Glomerular endothelial cell (primary cell): ENCODE results near the gene BTD. TPM values are rescaled to one million over a fixed set of nuclear protein-coding genes. Genes with fewer than 3 reads are reported as not detected.
A peak's percentile ranks its signal among the peaks of the same experiment; 100 is the strongest.

ENCODE experiments used
- DNase-seq: peaks from one replicate; pipeline ENCODE4 v3.0.0-alpha.2; 2011; ENCODE audit warnings: low read depth, low spot score; ENCODE audit errors: extremely low read depth
- total RNA-seq: library from RNA; depleted of rRNA; stranded (reverse); fragments of >200 nt; gene quantifications from 2 replicates; pipeline ENCODE4 v1.2.3, GENCODE V29; 2015

The BTD gene
- total RNA-seq, 1 donor from 2014 or later: 24.8 TPM

GRCh38 chr3:15635121-15635661 is 33.6 kb downstream of the BTD start:
- no peak for DNase-seq

- peak; percentile 92 for DNase-seq
Measured at GRCh38 chr3:15636028-15636709, 34.6 kb downstream of the BTD start.

- DNase-seq: no peak
Measured at GRCh38 chr3:15637131-15637951, 35.8 kb downstream of the BTD start.

- no peak for DNase-seq
Measured at GRCh38 chr3:15638193-15638890, 36.8 kb downstream of the BTD start.

GRCh38 chr3:15638891-15639262 is 37.3 kb downstream of the BTD start:
- DNase-seq: no peak

GRCh38 chr3:15645246-15645645 is 43.7 kb downstream of the BTD start:
- no peak for DNase-seq

- DNase-seq: peak; percentile 84
Measured at GRCh38 chr3:15645740-15646501, 44.4 kb downstream of the BTD start.

GRCh38 chr3:15646851-15647511 is 45.4 kb downstream of the BTD start:
- DNase-seq: peak; percentile 91

- DNase-seq: peak; percentile 98
Measured at GRCh38 chr3:15647611-15648167, 46.1 kb downstream of the BTD start.

- no peak for DNase-seq
Measured at GRCh38 chr3:15649341-15649740, 47.8 kb downstream of the BTD start.

- DNase-seq: no peak
Measured at GRCh38 chr3:15649858-15650257, 48.3 kb downstream of the BTD start.

- DNase-seq: no peak
Measured at GRCh38 chr3:15651396-15651795, 49.9 kb downstream of the BTD start.

- no peak for DNase-seq
Measured at GRCh38 chr3:15653321-15653720, 51.8 kb downstream of the BTD start.

- DNase-seq: no peak
Measured at GRCh38 chr3:15654127-15654526, 52.6 kb downstream of the BTD start.

GRCh38 chr3:15654891-15655290 is 53.3 kb downstream of the BTD start:
- no peak for DNase-seq

GRCh38 chr3:15656342-15656741 is 54.8 kb downstream of the BTD start:
- no peak for DNase-seq

GRCh38 chr3:15657016-15657415 is 55.5 kb downstream of the BTD start:
- no peak for DNase-seq

GRCh38 chr3:15659254-15659975 is 57.9 kb downstream of the BTD start:
- no peak for DNase-seq
